ENCODE data around the gene CIDEB.

- no peak for TF ChIP-seq CTCF (IDR thresholded peaks at IDR 0.05; ENCODE audit: insufficient read depth, low read length, poor library complexity, severe bottlenecking)
- no peak for TF ChIP-seq EZH2phosphoT487 (conservative IDR thresholded peaks at IDR 0.05; ENCODE audit: low read length)
Observed at GRCh38 chr14:24298892-24299254, 8.9 kb downstream of the CIDEB start.
